ENCODE measurements around the gene PLAGL1.

- no peak for TF ChIP-seq POLR2A (IDR thresholded peaks at IDR 0.05; ENCODE audit: low read depth)
- TF ChIP-seq, protein P1, sequence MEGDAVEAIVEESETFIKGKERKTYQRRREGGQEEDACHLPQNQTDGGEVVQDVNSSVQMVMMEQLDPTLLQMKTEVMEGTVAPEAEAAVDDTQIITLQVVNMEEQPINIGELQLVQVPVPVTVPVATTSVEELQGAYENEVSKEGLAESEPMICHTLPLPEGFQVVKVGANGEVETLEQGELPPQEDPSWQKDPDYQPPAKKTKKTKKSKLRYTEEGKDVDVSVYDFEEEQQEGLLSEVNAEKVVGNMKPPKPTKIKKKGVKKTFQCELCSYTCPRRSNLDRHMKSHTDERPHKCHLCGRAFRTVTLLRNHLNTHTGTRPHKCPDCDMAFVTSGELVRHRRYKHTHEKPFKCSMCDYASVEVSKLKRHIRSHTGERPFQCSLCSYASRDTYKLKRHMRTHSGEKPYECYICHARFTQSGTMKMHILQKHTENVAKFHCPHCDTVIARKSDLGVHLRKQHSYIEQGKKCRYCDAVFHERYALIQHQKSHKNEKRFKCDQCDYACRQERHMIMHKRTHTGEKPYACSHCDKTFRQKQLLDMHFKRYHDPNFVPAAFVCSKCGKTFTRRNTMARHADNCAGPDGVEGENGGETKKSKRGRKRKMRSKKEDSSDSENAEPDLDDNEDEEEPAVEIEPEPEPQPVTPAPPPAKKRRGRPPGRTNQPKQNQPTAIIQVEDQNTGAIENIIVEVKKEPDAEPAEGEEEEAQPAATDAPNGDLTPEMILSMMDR (IDR thresholded peaks at IDR 0.05): no peak
Measured at GRCh38 chr6:144023216-144023615, 15.2 kb upstream of the PLAGL1 start.

Measured in esophagus muscularis mucosa (tissue), 3 donors.